Stimulated activated CD8-positive, alpha-beta memory T cell treated with anti-CD3 and anti-CD28 coated beads, Interleukin-7, amount 100 ng/mL, for 4 hours (primary cell): ENCODE measurements around the gene ILDR2.

Experiments used
- DNase-seq, 2 donors: peaks; one replicate each; pipeline ENCODE4 v3.0.0-alpha.2; 2020; ENCODE audit warnings: low read depth in 2 of 2

The ILDR2 gene

GRCh38 chr1:166975361-166976129, at the start of gene ILDR2:
ILDR2 (minus strand) TSS chr1:166975540; CDS start chr1:166975268, 272 bp downstream.
- peak; percentile 68 to 70 for DNase-seq

DNA sequence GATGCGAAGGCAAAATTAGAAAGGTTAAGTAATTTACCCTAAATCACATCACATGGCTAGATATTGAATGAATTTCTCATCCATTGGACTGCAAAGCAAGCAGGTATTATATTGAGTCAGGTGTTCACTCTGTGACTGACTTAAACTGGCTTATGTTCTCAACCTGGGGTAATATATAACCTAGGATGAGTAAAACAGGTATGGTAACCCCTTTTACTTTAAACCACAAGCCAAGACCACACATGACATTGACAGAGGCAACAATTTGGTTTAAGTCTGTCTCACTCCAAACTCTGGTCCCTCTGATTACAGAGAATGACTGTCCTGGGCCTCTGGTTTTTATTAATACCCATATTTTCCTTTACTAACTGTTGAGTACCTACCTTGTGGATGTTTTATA, 47.0 kb upstream of the ILDR2 start:
- no peak for DNase-seq

DNA sequence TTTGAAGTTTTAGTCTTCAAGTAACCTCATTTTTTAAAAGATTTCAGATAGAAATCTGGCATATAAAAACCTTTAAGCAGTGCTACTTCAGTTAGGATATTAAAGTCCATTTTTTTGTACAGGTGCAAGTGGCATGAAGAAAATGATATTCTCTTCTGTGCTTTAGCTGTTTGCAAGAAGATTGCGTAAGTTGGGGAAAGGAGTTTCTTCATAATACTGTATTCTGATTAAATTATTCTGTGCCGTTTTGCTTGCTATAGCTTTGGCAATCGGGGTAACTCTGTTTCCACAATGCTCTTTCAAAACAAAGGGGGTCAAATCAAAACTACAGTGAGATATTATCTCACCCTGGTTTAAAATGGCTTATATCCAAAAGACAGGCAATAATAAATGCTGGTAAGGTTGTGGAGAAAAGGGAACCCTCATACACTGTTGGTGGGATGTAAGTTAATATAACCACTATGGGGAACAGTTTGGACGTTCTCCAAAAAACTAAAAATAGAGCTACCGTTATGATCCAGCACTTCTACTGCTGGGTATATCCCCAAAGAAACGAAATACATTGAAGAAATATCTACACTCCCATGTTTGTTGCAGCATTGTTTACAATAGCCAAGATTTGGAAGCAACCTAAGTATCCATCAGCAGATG, 40.9 kb upstream of the ILDR2 start:
- no peak for DNase-seq

GRCh38 chr1:167013108-167013929, 38.0 kb upstream of the ILDR2 start:
- DNase-seq: no peak

GRCh38 chr1:167012570-167012969, 37.2 kb upstream of the ILDR2 start:
- DNase-seq: no peak

DNA sequence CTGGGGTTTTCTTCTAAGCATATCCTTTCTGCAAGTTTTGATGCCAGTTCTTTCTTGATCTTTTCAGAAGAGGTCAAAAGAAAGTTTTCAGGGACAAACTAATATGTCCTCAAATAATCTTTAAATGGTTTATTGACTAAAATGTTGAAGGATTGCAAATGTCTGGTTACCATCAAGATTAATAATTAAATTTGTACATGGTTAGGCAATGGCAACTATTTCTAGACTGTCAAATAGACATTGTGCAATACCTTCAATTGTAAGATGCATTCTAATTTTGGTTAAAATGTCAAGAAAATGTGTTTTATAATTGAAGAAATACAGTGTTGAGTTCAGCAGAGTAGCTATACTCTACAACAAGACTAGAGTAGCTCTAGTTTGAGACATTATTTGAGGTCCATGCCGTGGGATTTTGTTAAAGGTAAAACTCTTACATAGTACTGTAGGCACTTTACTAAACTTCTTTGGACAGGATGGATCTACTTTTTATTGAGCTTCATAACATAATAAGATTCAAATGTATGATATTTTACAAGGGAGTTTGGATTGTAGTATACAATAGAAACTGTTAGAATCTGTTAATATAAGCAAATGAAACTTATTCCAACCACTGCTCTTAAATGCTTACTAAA, 36.3 kb upstream of the ILDR2 start:
- DNase-seq: no peak

- DNase-seq: no peak
Observed at GRCh38 chr1:167003711-167004110, 28.4 kb upstream of the ILDR2 start.

DNA sequence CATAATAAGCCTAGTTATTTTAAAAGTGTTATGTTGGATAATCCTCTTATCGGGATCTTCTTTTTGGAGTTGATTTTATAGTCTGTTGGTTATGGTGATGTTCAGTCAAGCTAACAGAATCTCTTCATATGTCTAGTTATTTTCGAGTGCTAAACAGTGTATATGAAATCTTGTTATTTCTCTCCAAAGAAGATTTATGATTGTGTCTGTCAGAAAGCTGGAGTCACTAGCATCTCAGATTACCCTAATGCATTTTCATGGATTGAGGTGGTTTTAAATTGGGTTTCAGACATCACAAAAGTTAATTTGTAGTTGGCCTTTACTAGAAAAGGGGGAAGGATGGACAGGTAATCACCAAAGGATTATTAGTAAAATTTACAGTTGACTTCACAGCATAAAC, 27.0 kb upstream of the ILDR2 start:
- no peak for DNase-seq

- DNase-seq: no peak
Observed at GRCh38 chr1:167000546-167000945, 25.2 kb upstream of the ILDR2 start.

DNA sequence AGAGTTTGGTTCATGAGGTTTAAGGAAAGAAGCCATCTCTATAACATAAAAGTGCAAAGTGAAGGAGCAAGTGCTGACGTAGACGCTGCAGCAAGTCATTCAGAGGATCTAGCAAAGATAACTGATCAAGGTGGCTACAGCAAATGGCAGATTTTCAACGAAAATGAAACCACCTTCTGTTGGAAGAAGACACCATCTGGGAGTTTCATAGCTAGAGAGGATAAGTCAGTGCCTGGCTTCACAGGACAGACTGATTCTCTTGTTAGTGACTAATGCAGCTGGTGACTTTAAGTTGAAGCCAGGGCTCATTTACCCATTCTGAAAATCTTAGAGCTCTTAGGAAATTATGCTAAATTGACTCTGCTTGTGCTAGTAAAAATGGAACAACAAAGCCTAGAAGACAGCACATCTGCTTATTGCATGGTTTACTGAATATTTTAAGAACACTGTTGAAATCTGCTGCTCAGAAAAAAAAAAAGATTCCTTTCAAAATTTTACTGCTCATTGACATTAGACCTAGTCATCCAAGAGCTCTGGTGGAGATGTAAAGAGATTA, 24.2 kb upstream of the ILDR2 start:
- DNase-seq: no peak

DNA sequence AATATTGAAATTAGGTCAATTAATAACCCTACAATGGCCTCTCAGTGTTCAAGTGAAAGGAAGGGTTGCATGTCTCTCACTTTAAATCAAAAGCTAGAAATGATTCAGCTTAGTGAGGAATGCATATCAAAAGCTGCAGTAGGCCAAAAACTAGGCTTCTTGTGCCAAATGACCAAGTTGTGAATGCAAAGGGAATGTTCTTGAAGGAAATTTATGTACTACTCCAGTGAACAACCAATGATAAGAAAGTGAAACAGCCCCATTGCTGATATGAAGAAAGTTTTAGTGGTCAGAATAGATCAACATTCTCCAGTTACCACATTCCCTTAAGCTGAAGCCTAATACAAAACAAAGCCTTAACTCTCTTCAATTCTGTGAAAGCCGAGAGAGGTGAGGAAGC, 23.7 kb upstream of the ILDR2 start:
- no peak for DNase-seq

DNA sequence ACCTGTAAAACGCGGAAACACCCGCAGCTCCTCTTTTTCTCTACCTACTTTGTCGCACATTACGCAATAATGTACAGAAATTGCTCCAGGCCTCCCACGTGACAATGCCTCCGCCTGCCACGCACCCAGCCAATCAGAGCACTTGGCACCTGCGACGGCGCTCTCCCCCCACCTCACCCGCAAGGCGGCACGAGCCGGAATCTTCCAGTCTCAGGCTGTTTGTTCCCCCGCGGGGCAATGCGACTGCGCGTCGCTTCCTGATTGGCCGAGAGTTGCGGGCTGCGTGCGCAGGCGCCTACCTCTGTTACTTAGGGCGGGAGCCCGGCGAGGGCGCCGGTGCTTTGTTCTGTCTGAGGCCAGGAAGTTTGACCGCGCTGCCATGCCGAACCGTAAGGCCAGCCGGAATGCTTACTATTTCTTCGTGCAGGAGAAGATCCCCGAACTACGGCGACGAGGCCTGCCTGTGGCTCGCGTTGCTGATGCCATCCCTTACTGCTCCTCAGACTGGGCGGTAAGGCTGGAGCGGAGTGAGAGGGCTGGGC, 13.7 kb upstream of the ILDR2 start, which contains the start of gene MAEL:
Gene MAEL (plus strand): TSS at position 307 of the 542 bp plus-strand sequence. CDS start 73 bp downstream, at position 380.
- DNase-seq: no peak

DNA sequence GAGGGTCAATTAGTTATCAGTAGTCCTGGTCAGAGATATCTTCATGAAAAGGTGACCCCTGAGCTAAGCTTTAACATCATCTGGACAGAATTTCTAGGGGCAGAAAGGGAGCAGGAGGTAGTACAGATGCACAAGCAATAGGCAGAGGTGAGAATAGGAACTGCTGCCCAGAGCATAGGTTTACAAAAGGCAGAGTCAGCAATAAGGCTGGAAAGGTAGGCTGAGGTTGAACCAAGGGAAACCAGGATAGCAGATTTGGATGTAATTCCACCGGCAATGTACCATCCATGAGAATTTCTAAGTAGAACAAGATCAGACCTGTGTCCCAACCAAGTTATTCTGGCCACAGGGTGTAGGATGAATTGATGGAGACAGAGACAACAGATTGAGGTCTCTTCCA, 6.2 kb upstream of the ILDR2 start:
- no peak for DNase-seq

DNA sequence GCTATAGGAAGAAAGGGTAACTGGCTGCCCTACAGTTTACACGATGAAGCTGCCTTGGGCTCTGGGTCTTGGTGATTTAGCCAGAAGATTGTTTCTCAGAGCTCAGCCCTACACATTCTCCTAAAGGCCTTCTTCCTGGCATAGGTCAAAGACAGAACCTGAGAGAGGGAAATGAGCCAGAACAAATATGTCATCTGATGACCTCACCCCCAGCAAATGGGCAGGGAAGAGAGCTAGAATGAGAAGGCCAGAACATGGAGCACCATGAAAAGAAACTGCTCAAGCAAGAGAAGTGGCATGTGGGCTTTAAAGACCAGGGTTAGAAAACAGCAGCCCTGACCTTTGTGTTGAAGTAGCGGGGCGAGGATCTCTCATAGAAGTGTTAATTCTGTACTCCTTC, 5.5 kb upstream of the ILDR2 start:
- DNase-seq: no peak

- no peak for DNase-seq
Observed at GRCh38 chr1:166980383-166980782, 5.0 kb upstream of the ILDR2 start.

DNA sequence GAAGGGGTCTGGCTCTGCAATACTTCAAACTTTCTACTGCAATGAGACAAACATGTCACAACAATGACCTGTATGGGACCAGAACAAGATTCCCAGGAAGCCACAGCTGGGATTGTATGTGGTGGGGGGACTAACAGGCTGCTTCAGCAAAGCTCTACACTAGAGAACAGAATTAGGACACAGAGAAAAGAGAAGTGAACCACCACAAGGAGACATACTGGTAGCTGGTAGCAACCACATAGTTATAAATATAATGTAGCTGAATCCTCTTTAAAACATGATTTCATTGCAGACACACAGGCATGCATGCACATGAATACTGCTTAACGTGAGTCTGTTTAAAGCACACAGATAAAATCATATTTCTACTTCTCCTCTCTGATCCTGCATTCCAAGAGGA, 3.5 kb upstream of the ILDR2 start:
- DNase-seq: no peak

GRCh38 chr1:166977951-166978350, 2.6 kb upstream of the ILDR2 start:
- no peak for DNase-seq

DNA sequence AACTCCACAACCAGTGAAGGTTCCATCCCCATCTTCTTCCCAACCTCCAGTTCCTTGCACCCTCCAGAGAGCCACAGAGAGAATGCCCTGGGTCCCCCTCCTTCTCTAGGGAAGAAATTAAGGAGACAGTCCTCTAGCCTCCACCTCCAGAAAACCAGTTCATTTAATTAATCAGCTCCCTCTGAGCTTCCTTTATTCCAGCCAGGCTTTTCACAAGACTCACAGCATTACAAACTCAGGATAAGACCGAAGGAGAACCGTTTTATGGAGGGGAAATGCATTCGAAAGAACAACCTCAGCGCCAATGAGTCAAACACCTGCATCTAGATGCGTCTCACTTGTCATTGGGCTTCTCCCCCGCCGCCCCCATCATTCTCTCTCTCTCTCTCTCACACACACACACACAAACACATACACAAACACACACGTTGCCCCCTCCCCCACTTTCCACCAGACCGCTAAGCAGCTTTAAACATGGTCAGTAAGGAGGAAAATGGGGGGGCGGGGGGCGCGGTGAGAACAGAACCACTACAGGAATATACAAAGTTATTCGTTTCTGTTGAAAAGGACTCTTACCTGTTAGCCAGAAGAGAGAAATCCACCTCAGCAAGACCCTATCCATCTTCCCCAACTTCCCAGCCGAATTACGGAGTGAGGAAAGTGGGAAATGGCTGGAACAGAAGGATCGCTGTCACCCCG, 544 bp downstream of the ILDR2 start:
- DNase-seq: peak; percentile 45 to 50

- DNase-seq: no peak
Observed at GRCh38 chr1:166972826-166973225, 2.5 kb downstream of the ILDR2 start.

GRCh38 chr1:166972193-166972592, 3.1 kb downstream of the ILDR2 start:
- no peak for DNase-seq

GRCh38 chr1:166971252-166971651, 4.1 kb downstream of the ILDR2 start:
- DNase-seq: no peak
